Muscle of leg (tissue), 11 donors: Measurements from ENCODE around the gene MLXIP. TPM values are rescaled to one million over a fixed set of nuclear protein-coding genes. Genes with fewer than 3 reads are reported as not detected.

Source experiments
- DNase-seq: peaks from one replicate; pipeline ENCODE4 v3.0.0; 2013
- H3K27ac ChIP-seq: one replicate; pipeline ENCODE4 v1.5.1; 2013; ENCODE audit warnings: mild to moderate bottlenecking, low read length, control low read depth
- H3K27me3 ChIP-seq: one replicate; pipeline ENCODE4 v1.6.1; 2013; ENCODE audit warnings: low read length; ENCODE audit not compliant: control insufficient read depth, insufficient read depth
- H3K36me3 ChIP-seq: one replicate; pipeline ENCODE4 v1.6.1; 2013; ENCODE audit warnings: low read length; ENCODE audit not compliant: control insufficient read depth, insufficient read depth
- H3K4me1 ChIP-seq: one replicate; pipeline ENCODE4 v1.6.1; 2013; ENCODE audit warnings: low read length; ENCODE audit not compliant: control insufficient read depth, insufficient read depth
- H3K4me3 ChIP-seq: one replicate; pipeline ENCODE4 v1.5.1; 2013; ENCODE audit warnings: low read length, control low read depth
- H3K9me3 ChIP-seq: replicated peaks from 2 replicates; pipeline ENCODE4 v1.6.1; 2013; ENCODE audit warnings: low read depth, low read length; ENCODE audit not compliant: control insufficient read depth
- WGBS: methylation state at CpG from one replicate; pipeline ENCODE4 v1.1.5; 2013; ENCODE audit warnings: missing lambda C conversion rate; ENCODE audit not compliant: insufficient coverage; 5-methylcytosine and 5-hydroxymethylcytosine counted together
- polyA plus RNA-seq, 8 donors: library from polyadenylated mRNA; unstranded; fragments of 120-200 nt; gene quantifications; one replicate each; pipeline versions ENCODE4 v1.2.1 to v1.2.3, GENCODE V29; 2013; ENCODE audit warnings: inconsistent platforms in 1 of 8, low replicate concordance in 1 of 8; ENCODE audit not compliant: insufficient read length in 8 of 8, insufficient read depth in 1 of 8
- total RNA-seq: library from RNA; stranded (reverse); fragments of 120-200 nt; gene quantifications from one replicate; pipeline ENCODE4 v1.2.4, GENCODE V29; 2013

MLXIP gene
- total and polyA plus RNA-seq, 9 donors = 12.6 to 34.0 (median 28.6) TPM

DNA sequence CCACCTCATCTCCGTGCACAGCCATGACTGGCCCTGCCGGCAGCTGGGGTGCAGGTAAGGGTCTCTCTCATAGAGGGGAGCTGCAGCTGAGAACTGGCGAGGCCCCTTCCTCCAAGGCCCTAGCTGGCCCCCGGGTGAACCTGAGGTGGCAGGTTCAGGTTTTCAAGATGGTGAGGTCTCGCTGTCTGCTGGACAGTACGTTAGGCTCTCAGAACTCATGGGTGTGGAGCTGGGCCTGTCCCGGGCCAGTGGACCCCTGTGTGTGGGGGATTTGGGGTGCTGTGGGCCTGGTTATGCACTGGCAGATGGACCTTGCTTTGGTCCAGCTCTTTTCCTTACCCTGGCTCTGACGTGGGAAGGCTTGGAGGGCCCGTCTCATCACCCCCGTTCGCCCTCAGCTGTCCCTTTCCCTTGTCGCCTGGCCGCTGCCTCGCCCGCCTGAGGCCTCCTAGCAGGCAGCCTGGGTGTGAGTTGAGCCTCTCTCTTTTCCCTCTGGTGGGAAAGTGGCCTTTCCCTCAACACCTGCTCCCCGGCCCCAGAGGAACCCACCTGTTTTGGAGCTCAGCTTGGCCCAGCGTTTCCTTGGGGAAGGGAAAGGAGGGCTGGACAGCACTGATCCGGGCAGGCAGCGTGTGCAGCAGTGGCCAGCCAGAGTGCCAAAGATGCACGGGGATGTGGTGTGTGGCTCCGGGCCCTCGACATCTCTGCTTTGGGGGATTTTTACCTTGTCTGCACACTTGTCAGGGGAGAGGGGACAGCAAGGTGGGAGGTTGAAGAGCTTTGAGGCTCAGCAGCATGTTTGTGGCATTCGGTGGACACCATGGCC lies 67.2 kb downstream of the MLXIP start:
- no peak for DNase-seq
- H3K36me3 ChIP-seq = peaks cover 39% of the 10 kb centered on the region
- peaks cover 10% of the 10 kb centered on the region for H3K4me1 ChIP-seq
- 92% methylated on average over 22 of the region's 23 CpGs for WGBS
- no peaks in the 10 kb centered on the region for H3K9me3 ChIP-seq
- no peak overlapping the region for H3K27ac ChIP-seq
- H3K4me3 ChIP-seq = no peak overlapping the region
- peaks cover 2% of the 10 kb centered on the region for H3K27me3 ChIP-seq

DNA sequence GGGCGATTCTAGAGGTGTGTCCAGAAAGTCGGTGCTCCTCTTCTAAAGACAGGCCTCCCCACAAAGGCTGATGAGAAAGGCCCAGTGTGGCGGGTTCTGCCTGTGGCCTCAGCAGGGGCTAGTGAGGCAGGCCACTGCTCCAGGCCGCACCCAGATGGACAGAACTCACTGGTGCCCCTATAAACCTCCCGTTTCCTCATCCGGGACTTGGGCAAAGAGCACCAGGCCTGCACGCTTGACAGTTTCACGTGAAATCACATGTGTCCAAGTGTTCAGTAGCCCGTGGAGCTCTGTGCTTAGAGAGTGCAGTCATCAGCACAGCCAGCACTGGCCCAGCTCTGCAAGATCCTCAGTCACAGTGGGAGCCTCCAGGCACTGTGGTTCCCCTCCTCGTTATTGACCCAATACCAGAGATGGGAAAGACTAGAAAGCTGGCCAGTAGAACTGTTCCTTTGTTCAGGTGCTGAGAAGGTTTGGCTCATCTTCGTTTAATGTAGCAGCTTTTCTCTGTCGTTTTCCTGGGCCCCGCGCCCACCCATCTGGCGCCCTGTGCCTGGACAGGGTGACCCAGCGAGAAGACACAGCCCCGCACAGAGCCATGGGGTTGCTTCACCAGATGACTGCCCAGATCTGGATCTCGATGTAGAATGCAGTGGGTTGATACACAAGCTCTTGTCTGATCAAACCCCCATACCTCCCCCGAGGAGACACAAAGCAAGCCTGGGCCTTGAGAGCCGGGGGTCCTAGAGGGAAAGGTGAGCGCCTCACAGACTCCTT lies 69.1 kb downstream of the MLXIP start:
- Histone ChIP-seq H3K27me3 (peaks cover 2% of the 10 kb centered on the region), H3K4me3 (no peak overlapping the region)
- WGBS = 83% methylated on average over 15 of the region's 21 CpGs

DNA sequence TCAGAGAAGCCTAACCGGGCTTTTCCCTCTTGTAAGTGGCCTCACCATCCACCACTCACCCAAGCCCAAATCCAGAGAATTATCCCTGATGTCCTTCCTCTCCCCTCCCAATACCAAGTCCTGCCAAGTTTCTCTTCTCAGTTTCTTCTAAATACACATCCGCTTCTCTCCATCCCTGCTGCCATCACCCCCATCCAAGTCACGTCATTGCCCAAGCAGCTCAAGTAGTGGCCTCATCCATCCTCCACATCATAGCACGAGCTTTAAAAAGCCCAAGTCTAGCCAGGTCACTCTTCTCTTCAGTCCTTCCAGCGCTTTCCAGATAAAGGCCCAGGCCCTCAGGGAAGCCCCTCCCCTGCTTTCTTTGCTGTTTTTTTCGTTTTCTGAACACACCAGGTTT lies 70.1 kb downstream of the MLXIP start:
- WGBS = 53% methylated on average over 6 of the region's 6 CpGs
- no peak overlapping the region for H3K27ac ChIP-seq
- H3K4me3 ChIP-seq = no peak overlapping the region
- peaks cover 2% of the 10 kb centered on the region for H3K27me3 ChIP-seq
- peaks cover 9% of the 10 kb centered on the region for H3K36me3 ChIP-seq
- H3K9me3 ChIP-seq = no peaks in the 10 kb centered on the region
- peak; percentile 33 for DNase-seq
- no peaks in the 10 kb centered on the region for H3K4me1 ChIP-seq

More for the DNA sequence above, 69.1 kb downstream of the MLXIP start:
- no peak overlapping the region for H3K27ac ChIP-seq
- H3K9me3 ChIP-seq = no peaks in the 10 kb centered on the region
- H3K4me1 ChIP-seq = peaks cover 2% of the 10 kb centered on the region
- DNase-seq = no peak
- peaks cover 19% of the 10 kb centered on the region for H3K36me3 ChIP-seq

DNA sequence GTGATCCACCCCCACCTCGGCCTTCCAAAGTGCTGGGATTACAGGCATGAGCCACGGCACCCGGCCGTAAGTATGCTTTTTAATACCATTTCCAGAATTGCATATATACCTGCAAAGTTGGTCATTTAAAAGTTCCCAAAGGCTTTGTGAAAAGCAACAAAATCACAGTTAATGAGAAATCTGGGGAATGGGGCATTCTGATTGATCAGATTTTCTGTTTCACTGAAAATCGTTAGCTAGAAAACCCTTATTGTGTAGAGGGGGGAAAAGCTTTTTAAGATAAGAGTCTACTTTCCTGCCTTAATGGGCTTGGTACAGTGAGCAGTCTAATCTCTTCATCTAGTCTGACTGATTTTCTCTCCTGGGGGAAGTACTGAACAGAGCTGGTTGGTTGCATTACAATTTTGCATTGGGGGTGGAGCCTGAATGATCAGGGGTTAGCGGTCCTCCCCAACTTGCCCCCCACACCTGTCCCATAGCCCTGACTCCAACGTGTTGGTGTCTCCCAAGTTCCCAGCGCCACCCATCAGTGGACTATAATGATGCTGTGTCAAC lies 71.6 kb downstream of the MLXIP start:
- no peaks in the 10 kb centered on the region for H3K4me1 ChIP-seq
- DNase-seq = no peak
- peaks cover 4% of the 10 kb centered on the region for H3K36me3 ChIP-seq
- H3K27ac ChIP-seq = no peak overlapping the region
- WGBS = 58% methylated on average over 4 of the region's 8 CpGs
- peaks cover 2% of the 10 kb centered on the region for H3K27me3 ChIP-seq
- no peak overlapping the region for H3K4me3 ChIP-seq
- no peaks in the 10 kb centered on the region for H3K9me3 ChIP-seq

DNA sequence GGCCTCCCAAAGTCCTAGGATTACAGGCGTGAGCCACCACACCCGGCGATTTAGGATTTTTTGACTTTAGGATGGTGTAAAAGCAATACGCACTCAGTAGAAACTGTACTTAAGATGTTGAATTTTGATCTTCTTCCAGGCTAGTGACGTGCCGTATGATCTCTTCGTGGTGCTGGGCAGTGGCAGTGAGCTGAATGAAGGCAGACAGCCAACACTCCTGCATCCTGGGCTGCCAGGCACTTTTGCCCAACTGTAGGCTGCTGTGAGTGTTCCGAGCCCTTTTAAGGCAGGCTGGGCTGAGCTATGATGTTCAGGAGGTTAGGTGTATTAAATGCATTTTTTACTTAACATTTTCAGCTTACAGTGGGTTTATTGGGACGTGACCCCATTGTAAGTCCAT lies 74.2 kb downstream of the MLXIP start:
- WGBS = 91% methylated on average over 7 of the region's 9 CpGs
- H3K27me3 ChIP-seq = peaks cover 2% of the 10 kb centered on the region
- H3K4me3 ChIP-seq = no peak overlapping the region
- no peaks in the 10 kb centered on the region for H3K36me3 ChIP-seq
- no peaks in the 10 kb centered on the region for H3K9me3 ChIP-seq
- DNase-seq = no peak
- no peak overlapping the region for H3K27ac ChIP-seq
- no peaks in the 10 kb centered on the region for H3K4me1 ChIP-seq

DNA sequence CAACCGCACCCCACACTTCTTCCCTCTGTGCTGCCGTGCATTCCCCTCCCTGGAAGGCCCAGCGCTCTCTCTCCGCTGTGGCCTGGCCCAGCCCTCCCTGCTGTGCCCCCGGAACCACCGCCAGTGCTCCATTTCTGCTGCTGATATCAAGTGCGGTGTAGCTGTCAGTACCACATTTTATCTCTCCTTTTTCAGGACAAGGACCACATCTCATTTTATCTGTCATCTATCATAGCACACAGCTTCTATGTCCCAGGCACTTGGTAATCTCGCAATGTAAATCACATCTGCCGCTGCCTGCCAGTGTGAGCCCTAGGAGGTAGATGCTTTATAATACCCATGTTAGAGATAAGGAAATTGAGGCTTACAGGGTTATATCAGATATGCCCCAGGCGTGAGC lies 77.1 kb downstream of the MLXIP start:
- H3K27ac ChIP-seq = no peak overlapping the region
- H3K4me3 ChIP-seq = no peak overlapping the region
- H3K9me3 ChIP-seq = no peaks in the 10 kb centered on the region
- WGBS = 52% methylated on average over 7 of the region's 10 CpGs
- no peaks in the 10 kb centered on the region for H3K4me1 ChIP-seq
- DNase-seq = no peak
- H3K36me3 ChIP-seq = no peaks in the 10 kb centered on the region
- H3K27me3 ChIP-seq = no peaks in the 10 kb centered on the region

DNA sequence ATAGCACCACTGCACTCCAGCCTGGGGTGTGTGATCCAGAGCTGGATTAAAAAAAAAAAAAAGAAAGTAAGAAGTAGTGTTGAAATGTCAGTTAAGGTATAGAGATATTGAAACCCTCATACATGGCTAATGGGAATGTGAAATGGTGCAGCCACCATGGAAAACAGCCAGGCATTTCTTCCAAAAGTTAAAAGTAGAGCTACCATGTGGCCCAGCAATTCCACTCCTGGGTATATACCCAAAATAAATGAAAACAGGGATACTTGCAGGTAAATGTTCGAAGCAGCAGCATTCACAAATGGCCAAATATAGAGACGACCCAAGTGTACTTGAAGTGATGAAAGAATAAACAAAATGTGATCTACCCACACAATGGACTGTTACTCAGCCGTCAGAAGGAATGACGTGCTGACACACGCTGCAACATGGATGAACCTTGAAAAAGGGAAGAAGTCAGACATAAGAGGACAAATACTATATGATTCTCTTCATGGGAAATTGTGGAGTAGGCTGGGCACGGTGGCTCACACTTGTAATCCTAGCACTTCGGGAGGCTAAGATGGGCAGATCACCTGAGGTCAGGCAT lies 80.2 kb downstream of the MLXIP start:
- no peaks in the 10 kb centered on the region for H3K27me3 ChIP-seq
- no peak overlapping the region for H3K27ac ChIP-seq
- no peaks in the 10 kb centered on the region for H3K9me3 ChIP-seq
- no peak overlapping the region for H3K4me3 ChIP-seq
- 86% methylated on average over 4 of the region's 7 CpGs for WGBS
- no peaks in the 10 kb centered on the region for H3K4me1 ChIP-seq
- no peaks in the 10 kb centered on the region for H3K36me3 ChIP-seq
- no peak for DNase-seq

DNA sequence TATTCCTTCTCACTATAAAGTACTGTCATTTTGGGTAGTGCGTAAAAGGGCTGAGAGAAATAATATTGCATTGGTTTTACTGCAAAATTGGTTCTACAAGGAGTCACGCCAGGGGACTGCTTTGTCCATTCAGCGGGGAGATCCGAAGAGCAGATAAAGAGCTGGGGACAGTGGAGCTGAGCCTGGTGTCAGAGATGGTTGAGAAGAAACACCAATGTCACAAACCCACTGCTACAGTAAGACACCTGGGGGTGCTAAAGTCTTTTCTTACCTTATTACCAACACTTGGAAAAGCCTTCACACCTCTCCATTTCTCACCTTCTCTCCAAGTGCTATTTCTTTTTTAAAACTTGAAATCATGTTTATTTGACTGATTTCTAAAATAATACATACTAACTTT lies 81.3 kb downstream of the MLXIP start:
- no CpG with 5 or more reads among the region's 4 CpGs for WGBS
- Histone ChIP-seq H3K27me3 (no peaks in the 10 kb centered on the region), H3K4me3 (no peak overlapping the region), H3K9me3 (no peaks in the 10 kb centered on the region), H3K36me3 (no peaks in the 10 kb centered on the region), H3K4me1 (no peaks in the 10 kb centered on the region), H3K27ac (no peak overlapping the region)
- DNase-seq = no peak

DNA sequence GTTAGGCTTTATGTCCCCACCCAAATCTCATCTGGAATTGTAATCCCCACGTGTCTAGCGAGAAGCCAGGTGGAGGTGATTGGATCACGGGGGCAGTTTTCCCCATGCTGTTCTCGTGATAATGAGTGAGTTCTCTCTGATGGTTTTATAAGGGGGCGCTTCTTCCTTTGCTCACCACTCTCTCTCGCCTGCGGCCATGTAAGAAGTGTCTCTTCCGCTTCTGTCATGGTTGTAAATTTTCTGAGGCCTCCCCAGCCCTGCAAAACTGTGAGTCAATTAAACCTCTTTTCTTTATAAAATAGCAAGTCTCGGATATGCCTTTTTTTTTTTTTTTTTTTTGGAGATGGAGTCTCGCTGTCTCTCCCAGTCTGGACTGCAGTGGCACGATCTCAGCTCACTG lies 82.2 kb downstream of the MLXIP start:
- no peaks in the 10 kb centered on the region for H3K27me3 ChIP-seq
- H3K36me3 ChIP-seq = no peaks in the 10 kb centered on the region
- H3K4me1 ChIP-seq = no peaks in the 10 kb centered on the region
- H3K27ac ChIP-seq = no peak overlapping the region
- no CpG with 5 or more reads among the region's 11 CpGs for WGBS
- no peak for DNase-seq
- no peak overlapping the region for H3K4me3 ChIP-seq
- no peaks in the 10 kb centered on the region for H3K9me3 ChIP-seq

DNA sequence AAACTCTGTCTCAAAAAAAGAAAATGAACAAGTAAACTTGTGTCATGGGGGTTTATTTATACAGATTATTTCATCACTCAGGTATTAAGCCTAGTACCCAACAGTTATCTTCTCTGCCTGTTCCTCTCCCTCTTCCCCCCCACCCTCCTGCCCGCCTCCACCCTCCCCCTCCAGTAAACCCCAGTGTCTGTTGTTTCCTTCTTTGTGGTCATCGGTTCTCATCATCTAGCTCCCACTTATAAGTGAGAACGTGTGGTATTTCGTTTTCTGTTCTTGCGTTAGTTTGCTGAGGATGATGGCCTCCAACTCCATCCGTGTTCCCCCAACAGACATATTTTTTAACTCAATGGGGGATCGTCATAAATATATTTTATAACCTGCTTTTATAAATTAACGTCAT lies 83.1 kb downstream of the MLXIP start:
- Histone ChIP-seq H3K36me3 (no peaks in the 10 kb centered on the region), H3K4me3 (no peak overlapping the region), H3K27ac (no peak overlapping the region), H3K27me3 (no peaks in the 10 kb centered on the region), H3K9me3 (no peaks in the 10 kb centered on the region), H3K4me1 (no peaks in the 10 kb centered on the region)
- WGBS = 87% methylated on average over 3 of the region's 8 CpGs
- DNase-seq = no peak
